Stromal cell of bone marrow (primary cell): Measurements from ENCODE around the gene UCP3.
"Not testable (repeated sequence)": the region's sequence is repeated elsewhere in the genome, so short reads cannot be mapped to it uniquely, and the experiment has no call there.

ENCODE experiments used
- DNase-seq: peaks from one replicate; pipeline ENCODE4 v3.0.0-alpha.2; 2012; ENCODE audit warnings: low read depth

Gene UCP3

GRCh38 chr11:74000307-74001133 is 8.4 kb downstream of the UCP3 start:
- no peak for DNase-seq

GRCh38 chr11:73999581-74000306 is 9.1 kb downstream of the UCP3 start:
- DNase-seq = no peak

- no peak for DNase-seq
These were observed 9.9 kb downstream of the UCP3 start for GRCh38 chr11:73998846-73999575.

- DNase-seq = no peak
These were observed 11.6 kb downstream of the UCP3 start for GRCh38 chr11:73997120-73997770.

- DNase-seq = no peak
These were observed 12.6 kb downstream of the UCP3 start for GRCh38 chr11:73996161-73996747.

- no peak for DNase-seq
These were observed 13.2 kb downstream of the UCP3 start for GRCh38 chr11:73995731-73996130.

GRCh38 chr11:73995247-73995646 is 13.6 kb downstream of the UCP3 start:
- DNase-seq = no peak

GRCh38 chr11:73991471-73992006 is 17.3 kb downstream of the UCP3 start:
- DNase-seq = no peak

- DNase-seq = no peak
These were observed 18.2 kb downstream of the UCP3 start for GRCh38 chr11:73990730-73991129.

GRCh38 chr11:73989156-73989555 is 19.7 kb downstream of the UCP3 start:
- DNase-seq = no peak

- DNase-seq = no peak
These were observed 20.7 kb downstream of the UCP3 start for GRCh38 chr11:73988227-73988626.

- DNase-seq = not testable (repeated sequence)
These were observed 23.2 kb downstream of the UCP3 start for GRCh38 chr11:73985661-73986060.

- DNase-seq = no peak
These were observed 24.9 kb downstream of the UCP3 start for GRCh38 chr11:73983741-73984538.

GRCh38 chr11:73982990-73983740 is 25.7 kb downstream of the UCP3 start:
- peak; percentile 56 for DNase-seq

- no peak for DNase-seq
These were observed 26.3 kb downstream of the UCP3 start, which contains the start of gene UCP2 for GRCh38 chr11:73982595-73982989. TSS of gene UCP2 (minus strand) at chr11:73982843. CDS start at chr11:73978378, 4,465 bp downstream.

- no peak for DNase-seq
These were observed 27.7 kb downstream of the UCP3 start for GRCh38 chr11:73981051-73981805.

GRCh38 chr11:73980001-73980961 is 28.6 kb downstream of the UCP3 start:
- DNase-seq = no peak

- DNase-seq = no peak
These were observed 30.3 kb downstream of the UCP3 start for GRCh38 chr11:73978576-73979086.
